GM20431 (cell line): ENCODE results near the gene PEAK3.

Source experiments
- in situ Hi-C: fragments of 300-500 bp; cut with MseI, MboI; formaldehyde crosslinking; loops from one replicate; pipeline ENCODE4 v1.15.0; 2020; ENCODE audit warnings: low sequenced_read_pairs; ENCODE audit not compliant: unreplicated experiment

Gene PEAK3

GRCh38 chr19:2240881-2241760 is 40.9 kb downstream of the PEAK3 start:
- in situ Hi-C loops = no loop called here

DNA sequence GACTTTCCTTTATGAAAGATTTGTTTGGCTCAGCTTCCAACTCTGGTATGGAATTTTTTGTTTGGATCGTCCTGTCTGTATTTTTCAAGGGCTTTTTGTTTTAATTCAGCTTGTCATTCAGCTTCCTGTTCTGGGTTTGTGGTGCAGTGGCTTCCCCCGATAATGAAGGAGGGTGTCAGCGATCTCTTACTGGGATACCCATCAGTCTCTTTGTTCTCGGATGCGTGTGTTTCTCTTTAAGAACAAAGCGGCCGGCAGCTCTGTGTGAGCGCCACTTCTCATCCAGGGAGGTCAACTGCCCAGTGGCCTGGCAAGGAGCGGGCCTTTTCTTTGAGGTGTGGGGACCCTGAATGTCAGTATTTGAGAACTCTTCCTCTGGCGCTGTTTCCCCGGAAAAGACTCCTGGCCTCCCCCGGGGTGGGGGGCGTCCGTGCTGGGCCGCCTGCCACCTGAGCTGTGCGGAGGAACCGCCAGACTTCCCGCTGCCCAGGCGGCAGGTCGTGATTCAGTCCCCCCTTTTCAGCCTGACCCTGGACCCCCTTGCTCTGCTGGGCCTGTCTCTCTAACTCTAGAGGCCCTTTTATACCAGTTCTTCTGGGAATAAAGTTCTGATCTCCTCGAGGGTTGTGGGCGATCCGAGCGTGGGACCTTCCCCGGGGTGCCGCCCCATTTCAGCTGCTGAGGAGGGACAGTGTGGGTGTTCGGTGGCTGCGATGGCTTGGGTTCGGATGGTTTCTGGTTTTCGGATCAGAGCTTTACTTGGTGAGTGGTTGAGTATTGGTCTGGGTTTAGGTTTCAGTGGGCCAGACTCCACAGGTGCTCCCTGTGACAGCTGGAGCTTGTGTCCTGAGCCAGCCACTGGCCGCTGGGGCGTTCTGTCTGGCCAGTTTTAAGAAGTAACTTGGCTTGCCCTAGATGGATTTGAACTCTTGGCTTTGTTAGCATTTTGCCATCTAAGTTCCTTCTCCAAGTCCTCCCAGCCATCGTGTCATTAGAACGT is 41.9 kb downstream of the PEAK3 start:
- in situ Hi-C loops = no loop called here

DNA sequence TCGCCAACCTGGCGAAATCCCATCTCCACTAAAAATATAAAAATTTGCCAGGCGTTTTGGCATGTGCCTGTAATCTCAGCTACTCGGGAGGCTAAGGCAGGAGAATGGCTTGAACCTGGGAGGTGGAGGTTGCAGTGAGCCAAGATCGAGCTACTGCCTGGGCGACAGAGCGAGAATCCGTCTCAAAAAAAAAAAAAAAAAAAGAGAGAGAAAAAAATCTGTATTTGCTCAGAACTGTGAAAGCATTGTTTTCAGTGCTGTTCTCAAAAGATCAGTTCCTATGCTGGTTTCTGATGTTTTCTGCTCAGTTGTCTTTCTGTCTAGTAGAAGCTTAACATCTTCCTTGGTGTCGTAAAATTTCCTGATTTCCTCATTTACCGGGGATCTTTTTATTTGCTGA is 42.8 kb downstream of the PEAK3 start:
- in situ Hi-C loops = no loop called here

GRCh38 chr19:2237869-2238153 is 44.2 kb downstream of the PEAK3 start:
- in situ Hi-C loops = no loop called here

DNA sequence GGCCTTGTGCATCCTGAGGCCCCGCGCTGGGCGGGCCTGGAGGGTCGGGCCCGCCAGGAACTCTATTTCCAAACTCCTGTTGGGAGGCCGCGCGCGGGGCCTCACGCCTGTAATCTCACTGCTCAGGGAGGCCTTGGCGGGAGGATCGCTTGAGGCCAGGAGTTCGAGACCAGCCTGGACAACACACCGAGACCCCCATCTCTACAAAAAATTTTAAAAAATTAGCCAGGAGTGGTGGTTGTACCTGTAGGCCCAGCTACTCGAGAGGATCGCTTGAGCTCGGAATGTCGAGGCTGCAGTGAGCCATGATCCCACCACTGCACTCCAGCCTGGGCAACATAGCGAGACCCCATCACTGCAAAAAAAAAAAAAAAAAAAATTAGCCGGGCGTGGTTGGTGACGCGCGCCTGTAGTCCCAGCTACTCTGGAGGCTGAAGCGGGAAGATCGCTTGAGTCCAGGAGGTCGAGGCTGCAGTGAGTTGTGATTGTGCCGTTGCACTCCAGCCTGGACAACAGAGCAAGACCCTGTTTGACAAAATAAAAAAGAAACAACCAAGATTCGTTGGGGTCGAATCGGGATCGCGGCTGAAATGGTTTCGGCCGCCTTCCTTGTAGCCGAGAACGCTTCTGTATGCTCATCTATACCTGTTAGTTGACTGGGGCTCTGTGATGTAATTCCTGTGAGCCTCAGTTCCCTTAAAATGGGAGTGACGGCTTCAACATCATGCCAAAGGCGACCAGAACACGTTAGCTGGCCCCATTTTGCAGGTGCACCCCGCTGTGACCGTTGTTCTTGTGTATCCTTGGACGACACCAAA is 44.7 kb downstream of the PEAK3 start:
- in situ Hi-C loops = no loop called here

DNA sequence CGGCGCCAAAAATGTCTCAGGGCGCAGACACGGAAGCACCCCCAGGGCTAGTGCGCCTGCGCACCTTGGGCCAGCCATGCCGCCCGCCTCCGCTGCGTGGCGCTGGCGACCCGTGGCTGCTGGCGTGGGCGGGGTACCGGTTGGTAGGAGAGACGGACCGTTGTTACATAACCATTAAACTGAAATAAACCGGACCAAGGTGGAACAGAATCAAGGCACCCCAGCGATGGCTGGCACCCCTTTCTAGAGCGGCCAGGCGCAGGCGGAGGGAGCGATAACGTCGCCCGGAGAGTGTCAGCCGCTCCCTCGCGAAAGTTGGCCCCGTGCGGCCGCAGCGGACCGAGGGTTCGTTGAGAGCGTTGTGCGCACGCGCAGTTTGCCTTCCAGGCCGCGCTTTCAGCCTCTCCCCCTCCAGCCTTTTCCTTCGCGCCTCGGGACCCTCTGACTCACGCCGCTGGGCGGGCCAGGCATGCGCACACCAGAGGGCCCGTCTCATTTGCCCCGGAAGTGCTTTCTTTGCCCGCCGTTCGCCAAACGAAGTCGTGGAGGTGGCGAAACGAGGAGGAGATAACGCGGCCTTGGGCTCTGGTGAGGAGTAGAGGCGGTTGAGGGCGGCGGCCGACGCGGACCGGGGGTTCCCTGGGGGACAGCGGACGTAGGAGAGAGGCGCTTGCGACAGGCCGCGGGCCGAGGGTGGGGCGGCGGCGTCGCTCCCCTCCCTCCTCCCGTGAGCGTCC is 45.5 kb downstream of the PEAK3 start, which contains the start of the genes PLEKHJ1 and SF3A2:
Gene PLEKHJ1, minus strand, starts transcription at position 16 of the 737 bp plus-strand sequence. CDS start 81 bp downstream, outside the sequence.
Gene SF3A2, plus strand, starts transcription at position 511 of the 737 bp plus-strand sequence. CDS start 6,595 bp downstream, outside the sequence.
- in situ Hi-C loops = no loop called here

- in situ Hi-C loops = no loop called here
Observed at GRCh38 chr19:2236064-2236313, 46.0 kb downstream of the PEAK3 start.

- in situ Hi-C loops = no loop called here
Observed at GRCh38 chr19:2235381-2236063, 46.5 kb downstream of the PEAK3 start.

DNA sequence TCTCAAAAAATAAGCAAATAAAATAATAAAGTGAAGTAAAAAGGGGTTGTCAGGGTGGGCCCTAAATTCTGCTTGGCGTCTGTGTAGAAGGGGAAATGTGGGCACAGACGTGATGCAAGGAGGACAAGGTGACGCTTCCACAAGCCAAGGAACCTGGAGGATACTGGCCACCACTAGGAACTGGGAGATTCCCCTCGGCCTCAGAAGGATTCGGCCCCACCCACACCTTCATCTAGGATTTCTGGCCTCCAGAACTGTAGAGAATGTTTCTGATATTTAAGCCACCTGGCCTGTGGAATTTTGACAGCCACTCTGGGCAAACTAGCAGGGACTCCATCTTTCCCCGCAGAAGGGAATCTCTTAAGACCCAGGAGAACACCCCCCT is 47.0 kb downstream of the PEAK3 start:
- in situ Hi-C loops = no loop called here

GRCh38 chr19:2233601-2234280 is 48.2 kb downstream of the PEAK3 start:
- in situ Hi-C loops = no loop called here

DNA sequence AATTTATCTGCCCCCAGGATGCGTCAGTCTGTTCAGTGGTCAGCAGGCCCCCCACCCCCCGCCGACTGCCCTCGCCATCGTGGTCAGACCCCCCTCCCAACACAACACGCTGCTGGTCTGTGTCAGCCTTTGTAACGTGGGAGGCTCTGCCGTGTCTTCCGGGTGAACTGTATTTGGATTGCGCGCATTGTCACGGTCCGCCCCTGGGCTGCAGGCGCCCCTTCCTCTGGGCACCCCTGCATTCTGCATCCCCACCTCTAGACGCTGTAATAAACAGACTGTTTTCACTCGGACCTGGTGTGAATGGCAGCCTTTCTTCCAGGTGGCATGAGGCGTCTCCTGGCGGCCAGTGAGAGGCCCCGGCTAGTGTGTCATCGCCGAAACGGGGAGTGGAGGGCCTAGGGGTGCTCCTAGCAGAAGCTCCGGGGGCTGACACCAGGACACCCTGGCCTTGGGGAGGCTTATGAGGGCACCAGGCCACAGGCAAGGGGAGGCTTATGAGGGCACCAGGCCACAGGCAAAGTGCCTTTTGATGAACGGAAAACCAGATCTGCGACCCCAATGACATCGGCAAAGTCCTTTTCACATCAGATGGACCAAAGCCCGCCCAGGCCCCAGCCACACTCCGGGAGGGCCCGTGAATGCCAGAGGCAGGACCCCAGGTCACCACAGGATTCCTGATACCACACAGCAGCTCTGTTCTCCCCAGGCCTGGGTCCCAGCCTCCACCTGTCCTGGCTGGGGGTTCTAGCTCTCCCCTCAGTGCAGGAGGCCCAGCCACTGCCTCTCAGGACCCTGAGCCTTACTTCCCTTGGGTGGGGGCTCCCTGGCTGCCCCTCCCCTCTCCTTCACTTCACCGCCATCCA is 49.5 kb downstream of the PEAK3 start:
- in situ Hi-C loops = no loop called here

DNA sequence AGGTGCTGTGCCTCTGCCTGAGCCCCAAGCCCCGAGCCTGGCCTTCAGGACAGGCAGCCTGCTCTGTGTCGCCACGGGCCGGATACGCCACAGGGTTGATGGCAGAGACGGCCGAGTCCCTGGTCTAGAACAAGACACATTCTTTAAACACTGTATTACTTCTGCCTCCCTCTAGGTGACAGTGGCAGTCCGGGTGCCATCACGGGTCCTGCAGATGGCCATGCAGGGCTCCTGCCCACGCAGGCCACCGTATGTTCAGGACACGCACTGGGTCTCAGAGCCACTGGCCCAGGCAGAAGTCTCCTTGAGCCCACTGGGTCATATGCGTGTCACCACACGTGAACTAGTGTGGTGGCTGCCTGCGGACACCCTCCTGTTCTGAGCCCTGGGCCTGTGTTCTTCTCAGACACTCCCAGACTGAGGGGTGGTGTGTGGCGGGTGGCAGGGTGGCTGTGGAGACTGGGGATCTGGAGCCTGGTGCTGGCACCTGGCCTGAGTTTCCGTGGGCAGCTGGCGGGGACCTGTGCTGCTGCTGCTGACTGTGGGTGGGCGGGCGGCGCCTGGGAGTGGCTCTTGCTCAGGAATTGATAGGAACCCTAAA is 50.3 kb downstream of the PEAK3 start:
- in situ Hi-C loops = no loop called here

GRCh38 chr19:2230807-2231533 is 51.0 kb downstream of the PEAK3 start:
- in situ Hi-C loops = no loop called here

DNA sequence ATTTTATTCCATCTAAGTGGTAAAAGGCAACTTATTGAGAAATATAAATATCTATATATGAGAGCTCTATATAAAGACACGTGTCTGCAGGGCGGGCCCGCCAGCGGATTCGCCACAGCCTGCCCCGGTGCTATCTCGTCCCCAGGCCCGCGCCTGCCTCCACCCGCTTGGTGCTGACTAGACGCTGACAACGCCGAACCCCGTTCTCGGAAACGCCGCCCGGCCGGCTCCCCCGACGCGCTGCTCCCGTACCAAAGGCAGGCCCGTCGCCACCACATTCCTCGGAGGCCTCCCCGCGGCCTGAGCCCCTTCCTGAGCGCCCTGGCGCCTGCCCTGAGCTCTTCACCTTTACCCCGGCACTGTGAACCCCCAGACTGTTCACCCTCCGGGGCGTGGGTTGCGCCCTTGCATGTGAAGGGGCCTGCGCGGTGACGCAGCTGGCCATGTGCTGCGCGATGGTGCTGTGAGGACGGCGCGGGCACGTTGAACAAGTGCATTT is 51.9 kb downstream of the PEAK3 start:
- in situ Hi-C loops = no loop called here

DNA sequence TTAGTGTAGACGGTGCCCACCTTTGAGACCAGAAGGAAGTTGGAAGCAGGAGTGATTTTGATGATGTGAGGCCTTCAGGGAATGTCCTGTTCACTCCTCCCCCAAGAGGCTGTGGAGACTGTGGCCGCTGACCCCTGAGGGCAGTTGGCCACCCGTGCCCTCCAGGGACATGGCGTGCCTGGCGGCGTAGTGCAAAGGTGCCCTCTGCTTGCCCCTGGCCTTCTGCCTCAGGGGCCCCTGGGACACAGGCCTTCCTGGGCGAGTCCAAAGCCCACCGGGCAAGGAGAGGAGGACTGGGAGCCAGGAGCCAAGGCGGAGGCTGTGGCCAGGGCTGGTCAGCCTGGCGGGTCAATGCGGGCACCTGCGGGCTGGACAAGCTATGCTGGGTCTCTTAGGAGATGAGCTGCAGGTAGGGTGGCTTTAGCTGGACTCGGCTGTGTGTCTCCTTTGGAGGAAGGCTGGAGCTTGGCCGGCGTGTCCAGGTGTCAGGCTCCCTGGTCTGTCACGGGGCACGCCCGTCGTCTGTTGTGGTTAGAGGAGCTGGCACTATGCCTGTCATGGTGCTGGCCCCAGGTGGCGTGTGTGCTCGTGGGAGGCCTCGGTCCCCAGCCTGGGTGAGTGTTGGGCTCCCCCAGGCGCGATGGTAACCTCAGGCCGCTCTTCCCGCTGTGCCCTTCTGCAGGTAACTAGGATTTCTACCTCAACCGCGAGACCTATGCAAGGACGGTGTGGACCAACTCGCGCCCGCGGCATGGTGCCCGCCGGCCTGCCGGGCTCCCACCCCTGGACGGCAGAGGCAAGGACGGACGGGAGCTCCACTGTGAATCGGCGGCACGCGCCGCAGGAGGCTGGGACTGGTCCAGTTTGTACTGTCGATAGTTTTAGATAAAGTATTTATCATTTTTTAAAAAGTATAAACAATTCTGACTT is 52.6 kb downstream of the PEAK3 start:
- in situ Hi-C loops = no loop called here
